HG02938 (cell line): ENCODE results near the gene APPL2.

ENCODE experiments used
- ATAC-seq: cut with Tn5 transposase; IDR thresholded peaks from one replicate; pipeline ENCODE4 v1.9.1; 2021; ENCODE audit warnings: mild to moderate bottlenecking, moderate library complexity; ENCODE audit not compliant: unreplicated experiment

APPL2 gene, protein sequence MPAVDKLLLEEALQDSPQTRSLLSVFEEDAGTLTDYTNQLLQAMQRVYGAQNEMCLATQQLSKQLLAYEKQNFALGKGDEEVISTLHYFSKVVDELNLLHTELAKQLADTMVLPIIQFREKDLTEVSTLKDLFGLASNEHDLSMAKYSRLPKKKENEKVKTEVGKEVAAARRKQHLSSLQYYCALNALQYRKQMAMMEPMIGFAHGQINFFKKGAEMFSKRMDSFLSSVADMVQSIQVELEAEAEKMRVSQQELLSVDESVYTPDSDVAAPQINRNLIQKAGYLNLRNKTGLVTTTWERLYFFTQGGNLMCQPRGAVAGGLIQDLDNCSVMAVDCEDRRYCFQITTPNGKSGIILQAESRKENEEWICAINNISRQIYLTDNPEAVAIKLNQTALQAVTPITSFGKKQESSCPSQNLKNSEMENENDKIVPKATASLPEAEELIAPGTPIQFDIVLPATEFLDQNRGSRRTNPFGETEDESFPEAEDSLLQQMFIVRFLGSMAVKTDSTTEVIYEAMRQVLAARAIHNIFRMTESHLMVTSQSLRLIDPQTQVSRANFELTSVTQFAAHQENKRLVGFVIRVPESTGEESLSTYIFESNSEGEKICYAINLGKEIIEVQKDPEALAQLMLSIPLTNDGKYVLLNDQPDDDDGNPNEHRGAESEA

DNA sequence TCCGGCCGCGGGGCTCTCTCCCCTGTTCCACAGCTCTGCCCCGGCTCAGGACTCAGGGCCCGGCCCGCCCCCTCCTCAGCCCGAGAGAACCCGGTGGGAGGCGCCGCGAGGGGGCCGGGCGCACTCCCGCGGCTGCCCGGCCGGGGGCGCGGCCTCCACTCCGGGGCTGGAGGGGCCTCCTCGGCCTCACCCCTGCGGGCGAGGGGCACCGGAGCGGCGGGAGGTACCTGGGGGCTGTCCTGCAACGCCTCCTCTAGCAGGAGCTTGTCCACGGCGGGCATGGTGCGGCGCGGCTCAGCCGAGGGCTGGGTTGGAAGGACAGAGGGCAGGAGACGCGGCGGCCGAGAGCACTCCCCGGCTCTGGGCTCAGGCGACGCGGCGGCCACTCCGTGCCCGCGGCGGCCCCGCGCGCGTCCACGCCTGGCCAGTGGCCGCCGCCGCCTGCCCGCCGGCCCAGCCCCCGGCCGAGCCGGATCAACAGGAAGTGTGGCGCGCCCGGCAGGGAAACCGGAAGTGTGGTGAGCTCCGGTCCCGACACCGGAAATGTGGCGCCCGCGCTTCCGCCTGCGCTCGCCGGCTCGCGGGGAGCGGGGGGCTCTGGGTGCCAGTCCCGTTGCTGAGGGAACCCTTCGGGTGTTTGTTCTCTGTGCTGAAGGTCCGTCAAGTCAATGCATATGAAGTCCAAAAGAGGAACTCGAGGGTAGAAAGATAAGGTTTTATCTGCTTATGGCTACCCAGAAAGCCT lies at the start of gene APPL2:
APPL2 (minus strand) TSS at position 443 of the 745 bp plus-strand sequence; CDS start at position 281, 162 bp downstream.
- peak; percentile 62 for ATAC-seq

DNA sequence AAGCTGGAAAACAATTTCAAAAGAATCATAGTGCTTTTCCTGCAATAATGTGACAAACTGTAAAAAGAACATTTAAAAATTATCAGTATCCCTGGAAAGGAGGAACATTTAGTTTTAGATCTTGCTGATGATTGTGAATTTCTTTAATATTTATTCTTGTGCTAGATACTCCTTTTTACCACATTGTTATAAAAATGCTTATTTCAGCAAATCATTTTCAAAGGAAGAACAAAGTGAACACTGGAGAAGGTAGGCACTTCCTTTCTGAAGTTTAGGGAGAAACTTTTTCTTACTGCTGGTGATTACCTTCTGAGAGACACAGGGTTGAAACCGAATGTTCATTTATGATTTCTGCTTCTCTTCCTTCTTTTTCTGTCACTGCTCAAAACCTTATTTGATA lies 49.4 kb upstream of the APPL2 start:
- no peak for ATAC-seq

DNA sequence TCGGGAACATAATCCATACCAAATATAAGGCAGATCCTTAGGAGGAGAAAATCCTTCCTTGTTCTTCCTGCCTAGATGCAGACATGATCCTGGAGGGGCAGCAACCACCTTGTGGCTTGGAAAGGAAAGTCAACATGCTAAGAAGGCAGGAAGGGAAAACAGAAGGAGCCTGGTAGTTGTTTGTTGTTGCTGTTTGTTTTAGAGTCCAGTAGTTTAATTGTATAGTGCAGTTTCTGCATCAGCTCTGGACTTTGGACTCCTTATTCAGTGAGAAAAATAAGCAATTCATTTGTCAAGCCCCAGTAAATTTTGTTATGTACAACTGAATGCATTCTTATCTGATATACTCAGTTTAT lies 45.7 kb upstream of the APPL2 start:
- ATAC-seq = no peak

DNA sequence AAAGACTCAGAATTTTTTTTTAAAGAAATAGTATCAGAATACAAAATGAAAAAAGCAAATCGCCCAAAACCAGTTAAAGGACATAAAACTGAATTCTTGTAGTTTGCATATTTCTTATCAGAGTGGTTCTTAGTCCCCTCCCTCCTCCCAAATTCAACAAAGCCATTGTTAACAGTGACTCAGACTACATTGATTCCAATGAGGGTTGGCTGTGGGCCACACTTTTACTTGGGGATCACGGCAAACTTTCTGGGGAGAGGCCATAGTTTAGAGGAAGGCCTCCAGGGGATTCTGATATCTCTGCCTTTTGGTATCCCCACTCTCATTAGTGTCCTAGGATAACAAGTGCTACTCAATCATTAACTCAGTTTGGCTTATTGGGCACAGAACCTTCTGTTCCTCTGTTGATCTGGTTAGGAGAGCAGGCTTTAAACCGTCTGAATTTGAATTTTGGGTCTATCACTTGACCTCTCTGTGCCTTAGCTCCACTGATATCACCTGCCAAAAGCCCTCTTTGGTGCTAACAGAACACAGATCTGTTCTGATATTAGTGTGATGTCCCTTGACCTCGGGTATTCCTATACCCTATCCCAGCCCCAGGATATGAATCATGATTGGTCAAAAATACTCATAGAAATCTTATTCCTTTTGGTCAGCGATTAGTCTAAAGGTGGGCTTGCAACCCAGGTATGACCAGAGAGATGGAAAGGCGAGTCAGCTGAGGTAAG lies 45.2 kb upstream of the APPL2 start:
- no peak for ATAC-seq

DNA sequence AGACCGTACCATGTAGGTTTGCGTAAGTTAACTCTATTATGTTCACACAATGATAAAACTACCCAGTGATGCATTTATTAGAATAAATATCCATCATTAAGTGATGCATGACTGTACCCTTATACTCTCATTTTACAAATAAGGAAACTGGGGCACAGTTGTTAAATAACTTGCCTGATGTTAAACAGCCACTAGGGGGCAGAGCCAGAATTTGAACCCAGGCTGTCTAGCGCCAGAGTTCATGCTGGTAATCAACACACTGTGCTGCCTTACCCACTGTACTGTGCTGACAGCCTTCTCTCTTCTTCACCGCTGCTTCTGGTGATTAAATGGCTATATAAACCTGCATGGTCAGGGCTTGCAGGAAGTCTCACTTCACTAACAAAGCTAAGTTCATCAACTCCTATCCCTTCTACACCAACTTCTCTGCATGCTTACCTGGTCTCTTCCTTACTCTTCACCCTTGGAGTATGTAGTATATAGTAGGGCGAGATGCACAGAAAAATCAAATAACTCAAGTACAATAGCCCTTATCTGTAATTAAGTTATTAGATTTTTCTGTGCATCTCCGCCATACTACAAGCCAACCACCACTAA lies 43.6 kb upstream of the APPL2 start:
- no peak for ATAC-seq

DNA sequence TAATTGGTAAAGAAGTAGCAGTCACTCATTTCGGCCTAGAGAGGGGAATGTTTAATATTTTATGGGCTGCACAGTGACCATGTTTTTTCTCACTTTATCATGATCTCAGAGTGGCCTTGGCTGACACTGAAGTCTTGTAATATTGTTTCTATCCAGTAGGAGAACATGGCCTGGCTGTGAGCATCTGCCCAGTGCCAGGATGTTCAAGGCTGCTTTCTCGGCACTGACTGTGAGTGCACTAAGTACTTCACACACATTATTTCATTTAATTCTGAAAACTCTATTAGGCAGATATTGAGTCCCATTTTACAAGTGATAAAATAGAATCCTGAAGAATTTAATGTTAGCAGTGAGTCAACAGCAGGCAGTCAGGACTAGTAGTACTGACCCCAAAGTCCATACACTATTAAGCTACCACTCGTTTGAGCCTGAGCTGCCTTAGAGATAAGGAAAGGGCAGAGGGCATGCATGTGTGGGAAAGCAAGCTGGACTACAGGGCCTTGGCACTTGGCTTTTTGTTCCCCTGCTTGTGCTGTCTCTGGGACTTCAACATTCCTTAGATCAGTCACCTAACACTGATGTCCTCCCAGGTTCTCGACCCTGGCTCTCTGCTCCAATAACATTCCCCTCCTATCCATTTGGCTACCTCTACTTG lies 42.2 kb upstream of the APPL2 start:
- ATAC-seq = no peak

DNA sequence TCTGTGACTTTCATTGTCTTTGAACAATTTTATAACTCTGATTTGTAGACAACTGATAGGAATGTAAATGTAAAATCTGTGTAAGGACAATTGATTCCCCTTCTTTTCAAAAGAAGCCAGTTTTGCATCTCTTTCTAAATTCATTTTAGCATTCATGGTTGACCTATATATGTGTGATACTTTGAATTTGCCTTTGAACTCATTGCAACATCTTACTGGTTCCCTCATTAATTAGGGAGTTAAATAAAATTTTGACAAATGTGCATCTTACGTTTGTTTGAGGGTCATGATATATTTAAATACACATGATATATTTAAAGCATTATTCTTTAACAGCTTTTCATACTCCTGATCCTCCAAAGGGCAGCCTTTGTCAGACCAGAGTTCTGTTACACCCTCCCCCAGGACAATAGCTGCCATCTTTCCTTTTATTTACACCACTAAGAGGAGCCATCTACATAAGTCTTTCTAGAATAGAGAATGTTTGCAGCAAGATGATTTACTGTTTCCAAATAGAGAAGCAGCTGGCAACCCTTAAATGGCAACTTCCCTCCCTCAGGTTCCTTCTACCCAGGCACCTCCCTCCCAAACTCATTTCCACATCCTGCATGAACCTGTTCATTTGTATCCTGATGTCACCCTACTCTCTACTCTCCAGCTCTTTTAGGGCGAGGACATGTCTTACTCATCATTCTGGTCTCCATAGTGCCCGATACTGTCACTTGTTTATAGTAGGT lies 40.2 kb upstream of the APPL2 start:
- ATAC-seq = no peak

DNA sequence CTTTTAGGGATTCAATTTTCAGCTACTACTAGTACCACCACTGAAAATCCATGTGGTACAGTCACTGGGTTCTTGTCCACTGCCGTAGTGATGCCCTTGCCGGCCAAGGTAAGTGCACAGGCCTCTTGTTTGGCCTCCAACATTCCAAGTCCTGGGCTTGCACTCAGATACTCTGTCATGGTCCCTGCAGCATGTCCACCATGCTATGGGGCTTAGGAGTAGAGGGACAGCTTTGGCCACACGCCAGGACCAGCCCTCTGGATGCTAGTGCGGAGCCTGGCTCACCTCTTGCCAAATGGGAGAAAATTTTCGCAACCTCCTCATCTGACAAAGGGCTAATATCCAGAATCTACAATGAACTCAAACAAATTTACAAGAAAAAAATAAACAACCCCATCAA lies 38.6 kb upstream of the APPL2 start:
- ATAC-seq = no peak

DNA sequence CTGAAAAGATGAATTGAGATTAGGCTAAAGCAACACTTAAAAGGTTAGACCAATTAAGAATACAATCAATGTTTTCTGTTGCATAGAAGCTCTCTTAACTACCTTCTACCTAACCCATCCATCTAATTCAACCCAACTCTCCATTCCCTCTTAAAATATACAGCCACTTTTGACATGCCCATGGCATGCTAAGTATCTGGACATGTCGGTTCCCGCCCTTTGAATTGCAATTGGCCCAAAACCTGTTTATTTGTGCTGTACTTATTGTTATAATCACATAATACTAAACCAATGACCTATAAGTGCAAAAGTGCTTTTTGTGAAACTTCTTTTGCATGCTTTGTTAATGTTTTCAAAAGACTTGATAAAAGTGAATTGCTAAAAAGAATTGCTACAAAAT lies 37.6 kb upstream of the APPL2 start:
- no peak for ATAC-seq

DNA sequence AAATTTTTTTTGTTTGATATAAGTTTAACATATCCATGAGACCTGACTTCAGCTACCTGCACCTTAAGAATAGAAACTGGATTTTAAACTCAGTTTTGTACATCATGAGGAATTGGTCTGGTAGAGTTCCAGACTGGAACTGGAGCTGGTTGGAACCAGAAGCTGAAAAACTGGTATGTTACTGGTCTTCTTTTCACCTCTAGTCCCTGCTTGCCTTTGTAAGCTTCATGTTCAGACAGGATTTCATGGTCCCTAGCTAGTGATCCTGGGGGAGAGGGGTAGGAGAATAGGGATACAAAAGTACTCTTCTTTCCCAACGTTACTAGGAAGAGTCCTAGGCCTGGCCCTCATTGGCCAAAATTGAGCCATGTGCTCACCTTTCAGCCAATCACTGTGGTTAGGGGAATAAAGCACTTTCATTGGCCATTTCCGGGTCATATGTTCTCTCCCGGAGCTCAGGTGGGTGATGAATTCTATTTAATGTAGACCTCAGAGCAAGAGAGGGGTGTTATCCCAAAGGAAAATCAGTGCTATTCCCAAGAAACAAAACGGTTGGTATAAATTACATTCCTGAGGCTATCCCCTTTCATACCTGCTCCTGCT lies 36.9 kb upstream of the APPL2 start:
- no peak for ATAC-seq

DNA sequence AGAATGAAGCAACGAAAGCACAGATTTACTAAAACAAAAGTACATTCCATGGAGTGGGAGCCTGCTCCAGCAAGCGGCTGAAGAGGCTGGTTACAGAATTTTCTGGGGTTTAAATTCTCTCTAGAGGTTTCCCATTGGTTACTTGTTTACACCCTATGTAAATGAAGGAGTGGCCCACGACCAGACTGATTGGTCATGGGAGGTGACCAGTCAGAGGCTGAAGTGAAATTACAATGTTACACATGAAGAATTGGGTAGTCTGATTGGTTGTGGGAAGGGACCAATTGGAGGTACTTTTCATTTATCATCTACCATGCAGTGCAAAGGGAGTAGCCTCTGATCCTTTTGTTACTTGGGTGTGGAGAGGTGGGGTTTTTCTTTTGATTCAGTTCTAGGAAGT lies 36.2 kb upstream of the APPL2 start:
- ATAC-seq = no peak

DNA sequence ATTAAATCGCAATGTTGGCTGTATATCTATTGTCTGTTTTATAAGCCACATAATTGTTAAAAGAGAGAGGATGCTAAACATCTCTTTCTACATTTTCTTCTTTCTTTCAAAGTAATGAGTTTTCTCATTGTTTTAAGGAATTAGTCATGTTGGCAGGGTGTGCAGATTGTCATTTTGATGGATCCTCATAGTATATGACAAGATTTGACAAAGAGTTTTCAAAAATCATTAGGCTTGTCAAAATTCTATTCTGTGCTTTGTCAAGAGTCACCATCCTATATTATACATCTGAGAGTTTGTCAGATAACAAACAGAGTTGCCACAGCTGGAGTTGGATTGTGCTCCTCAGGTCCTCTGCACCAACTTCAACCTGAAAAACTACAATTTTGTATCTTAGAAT lies 35.4 kb upstream of the APPL2 start:
- no peak for ATAC-seq

DNA sequence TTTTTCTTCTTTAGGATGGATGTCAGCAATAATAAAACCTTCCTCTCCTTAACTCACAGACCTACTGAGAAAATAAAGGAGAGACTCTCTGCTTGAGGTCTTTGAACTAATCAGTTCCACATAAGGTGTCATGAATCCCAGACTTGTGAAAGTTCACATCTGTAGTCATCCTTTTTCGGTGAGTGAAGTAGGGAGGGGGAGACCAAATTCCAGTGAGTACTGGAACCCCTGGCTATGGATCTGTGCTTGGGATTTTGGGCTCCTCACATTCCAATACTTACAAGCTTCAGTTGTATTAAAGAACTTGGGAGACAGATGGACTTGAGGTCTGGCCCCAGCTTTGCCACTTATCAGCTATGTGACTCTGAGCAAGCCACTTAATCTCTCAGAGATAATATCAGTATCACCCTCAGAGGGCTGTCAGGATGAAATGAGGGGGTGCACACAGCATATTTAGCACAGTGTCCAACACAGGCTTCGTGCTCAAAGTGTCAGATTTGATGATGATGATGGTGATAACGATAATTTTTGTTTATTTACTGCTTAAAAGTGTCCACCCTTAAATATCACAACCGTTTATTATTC lies 34.8 kb upstream of the APPL2 start:
- ATAC-seq = no peak

DNA sequence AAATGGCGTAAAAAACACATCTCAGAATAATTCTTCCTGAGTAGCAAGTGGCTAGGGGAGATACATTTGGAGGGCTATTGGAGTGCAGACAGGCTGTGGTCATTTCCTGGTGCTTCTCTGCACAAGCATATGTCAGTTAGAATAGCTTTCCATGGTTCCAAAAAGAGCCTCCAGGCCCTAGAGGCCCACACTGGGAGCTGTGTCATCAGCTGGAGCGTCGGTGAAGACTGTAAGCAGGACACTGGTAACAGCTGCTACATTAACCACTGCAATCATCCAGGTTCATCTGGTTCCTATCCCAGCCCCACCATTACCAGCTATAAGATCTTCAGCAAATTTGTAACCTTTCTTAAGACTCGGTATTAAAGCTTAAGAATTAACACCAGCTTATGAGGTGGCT lies 31.7 kb upstream of the APPL2 start:
- no peak for ATAC-seq

DNA sequence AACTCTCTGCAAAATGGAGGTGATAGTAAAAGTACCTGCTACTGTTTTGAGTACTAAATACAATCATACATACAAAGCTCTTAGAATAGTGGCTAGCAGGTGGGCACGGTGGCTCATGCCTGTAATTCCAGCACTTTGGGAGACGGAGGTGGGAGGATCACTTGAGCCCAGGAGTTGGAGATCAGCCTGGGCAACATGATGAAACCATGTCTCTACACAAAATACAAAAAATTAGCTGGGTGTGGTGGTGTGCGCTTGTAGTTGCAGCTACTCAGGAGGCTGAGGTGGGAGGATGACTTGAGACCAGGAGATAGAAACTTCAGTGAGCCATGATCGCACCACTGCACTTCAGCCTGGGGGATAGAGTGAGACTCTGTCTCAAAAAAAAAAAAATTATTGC lies 28.8 kb upstream of the APPL2 start:
- no peak for ATAC-seq

DNA sequence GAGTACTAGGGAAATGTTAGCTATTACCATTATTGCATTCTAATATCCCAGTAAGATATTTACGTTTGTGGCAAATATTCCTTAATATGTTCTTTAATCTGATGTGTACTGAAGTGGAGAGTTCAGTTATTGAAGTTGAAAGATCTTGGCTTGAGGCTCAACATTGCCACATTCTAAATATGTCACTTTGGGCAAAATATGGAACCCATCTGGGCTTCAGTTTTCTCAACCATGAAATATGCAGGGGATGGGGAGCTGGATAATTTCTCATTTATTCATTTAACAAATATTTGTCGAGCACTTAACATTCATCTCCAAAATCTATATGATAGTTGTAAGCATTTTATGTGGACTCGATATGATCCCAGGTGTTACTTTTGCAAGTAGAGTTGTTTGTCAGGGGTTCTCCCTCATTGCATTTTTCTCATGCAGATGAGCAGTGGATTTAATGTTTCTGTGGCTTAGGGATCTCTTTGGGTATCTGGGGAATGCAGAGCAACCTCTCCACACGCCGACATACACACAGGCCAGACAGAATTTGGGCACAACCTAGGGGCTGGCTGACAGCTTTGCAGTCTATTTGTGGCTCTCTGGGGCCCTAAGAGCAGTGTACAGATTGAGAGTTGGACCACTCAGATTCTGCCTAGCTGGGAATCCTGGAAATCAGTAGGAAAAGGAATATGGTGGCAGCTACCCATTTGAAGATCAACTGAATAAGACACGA lies 26.6 kb upstream of the APPL2 start:
- no peak for ATAC-seq

DNA sequence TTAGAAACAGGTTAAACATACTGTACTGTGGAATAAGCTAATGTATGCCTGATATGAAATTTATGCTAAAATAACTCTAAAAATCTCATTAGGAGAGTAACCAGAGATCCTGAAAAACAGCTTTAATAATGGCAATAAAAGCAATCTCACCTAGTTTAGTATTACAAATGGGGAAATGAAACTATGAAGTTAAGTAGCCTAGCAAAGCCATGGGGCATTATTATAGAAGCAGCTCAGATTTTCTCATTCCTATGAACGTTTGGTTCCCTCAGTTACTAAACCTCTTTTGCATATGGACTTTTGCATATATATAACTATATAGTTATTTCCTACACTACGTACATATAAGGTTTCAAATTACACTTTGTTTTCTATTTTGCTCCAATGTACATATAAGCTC lies 25.0 kb upstream of the APPL2 start:
- ATAC-seq = no peak

DNA sequence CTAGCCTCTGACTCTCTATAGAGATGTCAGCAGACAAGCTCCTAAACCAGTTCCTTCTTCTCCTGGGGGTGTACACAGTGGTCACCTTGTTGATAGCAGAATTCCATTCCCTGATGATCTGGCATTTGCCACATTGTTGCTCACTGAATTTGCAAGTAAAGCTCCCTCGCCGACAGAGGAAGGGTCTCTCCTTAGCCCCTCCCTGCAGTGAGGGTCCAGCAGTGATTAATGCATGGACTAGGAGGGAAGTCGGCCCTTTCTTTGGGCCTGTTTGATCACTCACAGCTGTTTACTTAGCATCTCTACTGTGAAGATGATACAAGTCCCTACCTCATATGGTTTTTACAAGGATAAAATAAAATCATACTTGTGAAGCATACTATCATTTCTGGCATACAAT lies 23.3 kb upstream of the APPL2 start:
- ATAC-seq = no peak
